Forelimb muscle (tissue), 1 donor: ENCODE measurements around the gene AEBP2. TPM values are rescaled to one million over a fixed set of nuclear protein-coding genes. Genes with fewer than 3 reads are reported as not detected.
"Not testable (repeated sequence)": the region's sequence is repeated elsewhere in the genome, so short reads cannot be mapped to it uniquely, and the experiment has no call there.

ENCODE experiments used
- DNase-seq: peaks from one replicate; pipeline ENCODE4 v3.0.0-alpha.2; 2013; ENCODE audit warnings: low read depth
- polyA plus RNA-seq: library from polyadenylated mRNA; unstranded; fragments of 120-200 nt; gene quantifications from one replicate; pipeline ENCODE4 v1.2.1, GENCODE V29; 2013; ENCODE audit not compliant: insufficient read length

Gene AEBP2
- polyA plus RNA-seq, 1 donor, result 27.6 TPM

GRCh38 chr12:19421503-19422282 is 17.6 kb upstream of the AEBP2 start:
- DNase-seq, result no peak

- DNase-seq, result no peak
These were observed 15.9 kb upstream of the AEBP2 start for GRCh38 chr12:19423166-19423930.

GRCh38 chr12:19428246-19428645 is 11.0 kb upstream of the AEBP2 start:
- no peak for DNase-seq

- not testable (repeated sequence) for DNase-seq
These were observed 9.8 kb upstream of the AEBP2 start for GRCh38 chr12:19429491-19429890.

GRCh38 chr12:19430988-19431387 is 8.3 kb upstream of the AEBP2 start:
- no peak for DNase-seq

GRCh38 chr12:19431407-19432308 is 7.6 kb upstream of the AEBP2 start:
- no peak for DNase-seq

GRCh38 chr12:19432309-19433170 is 6.8 kb upstream of the AEBP2 start:
- DNase-seq, result no peak

- DNase-seq, result no peak
These were observed 4.8 kb upstream of the AEBP2 start for GRCh38 chr12:19434538-19434937.

GRCh38 chr12:19435831-19436497 is 3.3 kb upstream of the AEBP2 start:
- no peak for DNase-seq

- DNase-seq, result no peak
These were observed 2.4 kb upstream of the AEBP2 start for GRCh38 chr12:19436931-19437330.

- DNase-seq, result no peak
These were observed 1.3 kb upstream of the AEBP2 start for GRCh38 chr12:19437996-19438395.

GRCh38 chr12:19440019-19440858 is 947 bp downstream of the AEBP2 start:
- no peak for DNase-seq

GRCh38 chr12:19440916-19441315 is 1.6 kb downstream of the AEBP2 start:
- no peak for DNase-seq

- DNase-seq, result no peak
These were observed 4.3 kb downstream of the AEBP2 start for GRCh38 chr12:19443585-19443984.

- DNase-seq, result no peak
These were observed 4.8 kb downstream of the AEBP2 start for GRCh38 chr12:19444097-19444496.

- no peak for DNase-seq
These were observed 8.1 kb downstream of the AEBP2 start for GRCh38 chr12:19447386-19447785.

- DNase-seq, result no peak
These were observed 10.5 kb downstream of the AEBP2 start for GRCh38 chr12:19449814-19450213.

- no peak for DNase-seq
These were observed 11.1 kb downstream of the AEBP2 start for GRCh38 chr12:19450362-19450761.

- no peak for DNase-seq
These were observed 11.9 kb downstream of the AEBP2 start for GRCh38 chr12:19451196-19451595.

- DNase-seq, result no peak
These were observed 14.7 kb downstream of the AEBP2 start for GRCh38 chr12:19453961-19454360.
